SK-N-SH (cell line): ENCODE measurements around the gene RFPL1. TPM values are rescaled to one million over a fixed set of nuclear protein-coding genes. Genes with fewer than 3 reads are reported as not detected.

Source experiments
- CTCF ChIA-PET: fragments of 300-600, 350-600 bp; formaldehyde crosslinking; extraction: SDS; loops from one replicate; lab custom pipeline; 2021; lab: Yijun Ruan, JAX
- POLR2A ChIA-PET: fragments of 350-600 bp; sonication (Branson Sonifier 250); formaldehyde crosslinking; extraction: SDS; loops from one replicate; lab custom pipeline; 2020; ENCODE audit warnings: antibody characterized with exemption, inconsistent platforms; lab: Yijun Ruan, JAX
- DNase-seq: peaks from one replicate; pipeline ENCODE4 v3.0.0; 2012
- H2AFZ ChIP-seq: fragments of 200-600 bp; sonication (generic); 2 replicates; pipeline ENCODE4 v1.8.1; 2016; ENCODE audit warnings: antibody characterized with exemption, mild to moderate bottlenecking, low read depth
- H3F3A ChIP-seq: fragments of 200-600 bp; sonication (generic); replicated peaks from 2 replicates; pipeline ENCODE3; 2016; ENCODE audit warnings: antibody characterized with exemption, mild to moderate bottlenecking; ENCODE audit not compliant: insufficient read depth
- H3K27ac ChIP-seq, 2 experiments: fragments of 200-500 bp in 1 of 2; fragments of 200-600 bp in 1 of 2; sonication (Bioruptor generic) in 1 of 2; sonication (generic), shearing (Covaris generic) in 1 of 2; 2 replicates each; pipeline versions ENCODE4 v1.5.1 to v1.6.1; 2014 to 2016; ENCODE audit warnings: low read depth in 2 of 2, inconsistent platforms in 1 of 2, low read length in 1 of 2, mild to moderate bottlenecking in 1 of 2, mixed read lengths in 1 of 2
- H3K27me3 ChIP-seq: fragments of 200-600 bp; sonication (generic), shearing (Covaris generic); 2 replicates; pipeline ENCODE4 v1.6.1; 2016; ENCODE audit warnings: mixed run types; ENCODE audit not compliant: insufficient read depth
- H3K36me3 ChIP-seq, 2 experiments: fragments of 200-500 bp in 1 of 2; fragments of 200-600 bp in 1 of 2; sonication (Bioruptor generic) in 1 of 2; sonication (generic) in 1 of 2; replicated peaks in 1 of 2; 2 replicates each; pipeline versions ENCODE3 to v1.5.1; 2014 to 2016; ENCODE audit warnings: low read length in 1 of 2, mild to moderate bottlenecking in 1 of 2; ENCODE audit not compliant: insufficient read depth in 2 of 2, control insufficient read depth in 1 of 2
- H3K4me1 ChIP-seq, 2 experiments: fragments of 200-500 bp in 1 of 2; fragments of 200-600 bp in 1 of 2; sonication (Bioruptor generic) in 1 of 2; sonication (generic), shearing (Covaris generic) in 1 of 2; 2 replicates each; pipeline versions ENCODE4 v1.5.1 to v1.6.1; 2014 to 2016; ENCODE audit warnings: low read depth in 1 of 2, low read length in 1 of 2, mixed run types in 1 of 2; ENCODE audit not compliant: insufficient read depth in 2 of 2, control insufficient read depth in 1 of 2
- H3K4me2 ChIP-seq: fragments of 200-600 bp; sonication (generic), shearing (Covaris generic); 2 replicates; pipeline ENCODE4 v1.6.1; 2017; ENCODE audit warnings: mixed run types
- H3K4me3 ChIP-seq, 2 experiments: fragments of 200-500 bp in 1 of 2; fragments of 200-600 bp in 1 of 2; sonication (Bioruptor generic) in 1 of 2; sonication (generic), shearing (Covaris generic) in 1 of 2; 2 replicates each; pipeline versions ENCODE4 v1.5.1 to v1.8.1; 2014 to 2016; ENCODE audit warnings: low read depth in 2 of 2, inconsistent platforms in 1 of 2, low read length in 1 of 2, mild to moderate bottlenecking in 1 of 2, mixed read lengths in 1 of 2, moderate library complexity in 1 of 2
- H3K79me2 ChIP-seq: fragments of 200-600 bp; sonication (generic); 2 replicates; pipeline ENCODE4 v1.8.1; 2017; ENCODE audit warnings: mild to moderate bottlenecking; ENCODE audit not compliant: insufficient read depth
- H3K9ac ChIP-seq: fragments of 200-600 bp; sonication (generic); 2 replicates; pipeline ENCODE4 v1.6.1; 2017; ENCODE audit warnings: mixed run types
- H3K9me2 ChIP-seq: fragments of 200-600 bp; sonication (generic); 2 replicates; pipeline ENCODE4 v1.6.1; 2017; ENCODE audit warnings: mixed run types
- H3K9me3 ChIP-seq: fragments of 200-600 bp; sonication (generic); 2 replicates; pipeline ENCODE4 v1.6.1; 2017; ENCODE audit warnings: mixed run types, mild to moderate bottlenecking, moderate library complexity
- H4K20me1 ChIP-seq: fragments of 200-600 bp; sonication (generic); 2 replicates; pipeline ENCODE4 v1.6.1; 2017; ENCODE audit warnings: mild to moderate bottlenecking, mixed run types; ENCODE audit not compliant: insufficient read depth
- ELF1 ChIP-seq: IDR thresholded peaks from 2 replicates; pipeline ENCODE4 v1.4.0; 2012
- EZH2phosphoT487 ChIP-seq: fragments of 200-600 bp; sonication (generic); IDR thresholded peaks from 2 replicates; pipeline ENCODE4 v1.6.1; 2017; ENCODE audit warnings: low read depth, mixed run types, mild to moderate bottlenecking, antibody characterized with exemption, moderate library complexity, borderline replicate concordance
- FOXM1 ChIP-seq: IDR thresholded peaks from 2 replicates; pipeline ENCODE4 v1.4.0; 2012; ENCODE audit warnings: low read depth, mild to moderate bottlenecking
- MXI1 ChIP-seq: IDR thresholded peaks from 2 replicates; pipeline ENCODE4 v1.6.1; 2012; ENCODE audit warnings: mild to moderate bottlenecking, low read depth, low read length, improper control_type of control experiment
- NFIC ChIP-seq: IDR thresholded peaks from 2 replicates; pipeline ENCODE4 v1.4.0; 2012; ENCODE audit warnings: borderline replicate concordance
- RXRA ChIP-seq: IDR thresholded peaks from 2 replicates; pipeline ENCODE4 v1.4.0; 2012; ENCODE audit warnings: low read depth, mild to moderate bottlenecking, borderline replicate concordance
- SIN3A ChIP-seq: IDR thresholded peaks from 2 replicates; pipeline ENCODE4 v1.6.1; 2012; ENCODE audit warnings: low read depth, mild to moderate bottlenecking, low read length, moderate library complexity, borderline replicate concordance
- USF2 ChIP-seq: fragments of 150-350 bp; IDR thresholded peaks from 2 replicates; pipeline ENCODE4 v1.6.1; 2017; ENCODE audit warnings: antibody characterized with exemption, low read length, low read depth, borderline replicate concordance
- WGBS: methylation state at CpG from one replicate; pipeline ENCODE4 v1.1.6; 2017; ENCODE audit warnings: low lambda C conversion rate; 5-methylcytosine and 5-hydroxymethylcytosine counted together
- polyA plus RNA-seq, 3 experiments: library from polyadenylated mRNA; depleted of rRNA; stranded (reverse); fragments of >200 nt; gene quantifications; 2 replicates each; pipeline ENCODE4 v1.2.3, GENCODE V29; 2012
- TF ChIP-seq, protein P1 (sequence below): fragments of 200-600 bp; sonication (generic); IDR thresholded peaks from 2 replicates; pipeline ENCODE4 v1.6.1; 2017; ENCODE audit warnings: antibody characterized with exemption, mild to moderate bottlenecking, moderate library complexity
- TF ChIP-seq, protein P2 (sequence below): IDR thresholded peaks from 2 replicates; pipeline ENCODE4; 2012
- TF ChIP-seq, protein P3 (sequence below): IDR thresholded peaks from 2 replicates; pipeline ENCODE4 v1.4.0; 2012; ENCODE audit warnings: low read depth, borderline replicate concordance
- TF ChIP-seq, protein P4 (sequence below): IDR thresholded peaks from 2 replicates; pipeline ENCODE4 v1.6.1; 2012; ENCODE audit warnings: mild to moderate bottlenecking, low read depth, low read length, moderate library complexity

Gene RFPL1
- polyA plus RNA-seq, 1 of the 3 experiments (the other 2 are of a cell fraction) = not detected

GRCh38 chr22:29470159-29470855, 31.9 kb downstream of the RFPL1 start:
- H3K4me2 ChIP-seq = no peak overlapping the region
- no peaks in the 10 kb centered on the region for H3K9me3 ChIP-seq
- peak; percentile 70 for DNase-seq
- WGBS = 83% methylated on average over 30 of the region's 54 CpGs
- H4K20me1 ChIP-seq = no peaks in the 10 kb centered on the region
- no peak overlapping the region for H3K9ac ChIP-seq
- H3K9me2 ChIP-seq = no peaks in the 10 kb centered on the region
- no peak overlapping the region for H3K4me3 ChIP-seq
- no peaks in the 10 kb centered on the region for H3K4me1 ChIP-seq
- CTCF ChIA-PET = interaction anchor here (0.6 to 2.1 kb wide), 5 partner anchors 10 to 15 kb away, joined by 3 to 12 read pairs (median 3); no protein-coding TSS in a partner anchor
- no peaks in the 10 kb centered on the region for H3K36me3 ChIP-seq
- TF ChIP-seq FOXM1 (no peak), EZH2phosphoT487 (no peak)
- TF ChIP-seq, protein P1, sequence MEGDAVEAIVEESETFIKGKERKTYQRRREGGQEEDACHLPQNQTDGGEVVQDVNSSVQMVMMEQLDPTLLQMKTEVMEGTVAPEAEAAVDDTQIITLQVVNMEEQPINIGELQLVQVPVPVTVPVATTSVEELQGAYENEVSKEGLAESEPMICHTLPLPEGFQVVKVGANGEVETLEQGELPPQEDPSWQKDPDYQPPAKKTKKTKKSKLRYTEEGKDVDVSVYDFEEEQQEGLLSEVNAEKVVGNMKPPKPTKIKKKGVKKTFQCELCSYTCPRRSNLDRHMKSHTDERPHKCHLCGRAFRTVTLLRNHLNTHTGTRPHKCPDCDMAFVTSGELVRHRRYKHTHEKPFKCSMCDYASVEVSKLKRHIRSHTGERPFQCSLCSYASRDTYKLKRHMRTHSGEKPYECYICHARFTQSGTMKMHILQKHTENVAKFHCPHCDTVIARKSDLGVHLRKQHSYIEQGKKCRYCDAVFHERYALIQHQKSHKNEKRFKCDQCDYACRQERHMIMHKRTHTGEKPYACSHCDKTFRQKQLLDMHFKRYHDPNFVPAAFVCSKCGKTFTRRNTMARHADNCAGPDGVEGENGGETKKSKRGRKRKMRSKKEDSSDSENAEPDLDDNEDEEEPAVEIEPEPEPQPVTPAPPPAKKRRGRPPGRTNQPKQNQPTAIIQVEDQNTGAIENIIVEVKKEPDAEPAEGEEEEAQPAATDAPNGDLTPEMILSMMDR = peak; percentile 56
- no peak overlapping the region for H2AFZ ChIP-seq
- POLR2A ChIA-PET = interaction anchor here (1.5 kb wide), 1 partner anchor 10 kb away, joined by 5 read pairs; no protein-coding TSS in a partner anchor
- no peaks in the 10 kb centered on the region for H3K27me3 ChIP-seq
- no peak overlapping the region for H3K27ac ChIP-seq
- H3F3A ChIP-seq = no peaks in the 10 kb centered on the region
- no peaks in the 10 kb centered on the region for H3K79me2 ChIP-seq

GRCh38 chr22:29473001-29473400, 34.6 kb downstream of the RFPL1 start:
- Histone ChIP-seq H3K9ac (no peak overlapping the region), H3K27ac (no peak overlapping the region), H3K36me3 (no peaks in the 10 kb centered on the region), H3K4me2 (no peak overlapping the region), H2AFZ (no peak overlapping the region), H4K20me1 (0 out of 2 replicates have a peak, but pooled peaks cover 2% of the 10 kb centered on the region), H3K9me3 (no peaks in the 10 kb centered on the region), H3K79me2 (no peaks in the 10 kb centered on the region), H3K4me1 (peaks cover 0 to 6% of the 10 kb centered on the region in 2 experiments; a peak in 1 of 4 replicates), H3K9me2 (no peaks in the 10 kb centered on the region), H3K4me3 (no peak overlapping the region), H3K27me3 (no peaks in the 10 kb centered on the region), H3F3A (no peaks in the 10 kb centered on the region)
- TF ChIP-seq FOXM1 (no peak), MXI1 (no peak), RXRA (no peak), ELF1 (no peak), USF2 (no peak), SIN3A (no peak), NFIC (no peak)
- TF ChIP-seq, protein P2, sequence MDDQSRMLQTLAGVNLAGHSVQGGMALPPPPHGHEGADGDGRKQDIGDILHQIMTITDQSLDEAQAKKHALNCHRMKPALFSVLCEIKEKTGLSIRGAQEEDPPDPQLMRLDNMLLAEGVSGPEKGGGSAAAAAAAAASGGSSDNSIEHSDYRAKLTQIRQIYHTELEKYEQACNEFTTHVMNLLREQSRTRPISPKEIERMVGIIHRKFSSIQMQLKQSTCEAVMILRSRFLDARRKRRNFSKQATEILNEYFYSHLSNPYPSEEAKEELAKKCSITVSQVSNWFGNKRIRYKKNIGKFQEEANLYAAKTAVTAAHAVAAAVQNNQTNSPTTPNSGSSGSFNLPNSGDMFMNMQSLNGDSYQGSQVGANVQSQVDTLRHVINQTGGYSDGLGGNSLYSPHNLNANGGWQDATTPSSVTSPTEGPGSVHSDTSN = no peak
- TF ChIP-seq, protein P3, sequence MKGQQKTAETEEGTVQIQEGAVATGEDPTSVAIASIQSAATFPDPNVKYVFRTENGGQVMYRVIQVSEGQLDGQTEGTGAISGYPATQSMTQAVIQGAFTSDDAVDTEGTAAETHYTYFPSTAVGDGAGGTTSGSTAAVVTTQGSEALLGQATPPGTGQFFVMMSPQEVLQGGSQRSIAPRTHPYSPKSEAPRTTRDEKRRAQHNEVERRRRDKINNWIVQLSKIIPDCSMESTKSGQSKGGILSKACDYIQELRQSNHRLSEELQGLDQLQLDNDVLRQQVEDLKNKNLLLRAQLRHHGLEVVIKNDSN = no peak
- TF ChIP-seq, protein P1 = no peak
- TF ChIP-seq, protein P4, sequence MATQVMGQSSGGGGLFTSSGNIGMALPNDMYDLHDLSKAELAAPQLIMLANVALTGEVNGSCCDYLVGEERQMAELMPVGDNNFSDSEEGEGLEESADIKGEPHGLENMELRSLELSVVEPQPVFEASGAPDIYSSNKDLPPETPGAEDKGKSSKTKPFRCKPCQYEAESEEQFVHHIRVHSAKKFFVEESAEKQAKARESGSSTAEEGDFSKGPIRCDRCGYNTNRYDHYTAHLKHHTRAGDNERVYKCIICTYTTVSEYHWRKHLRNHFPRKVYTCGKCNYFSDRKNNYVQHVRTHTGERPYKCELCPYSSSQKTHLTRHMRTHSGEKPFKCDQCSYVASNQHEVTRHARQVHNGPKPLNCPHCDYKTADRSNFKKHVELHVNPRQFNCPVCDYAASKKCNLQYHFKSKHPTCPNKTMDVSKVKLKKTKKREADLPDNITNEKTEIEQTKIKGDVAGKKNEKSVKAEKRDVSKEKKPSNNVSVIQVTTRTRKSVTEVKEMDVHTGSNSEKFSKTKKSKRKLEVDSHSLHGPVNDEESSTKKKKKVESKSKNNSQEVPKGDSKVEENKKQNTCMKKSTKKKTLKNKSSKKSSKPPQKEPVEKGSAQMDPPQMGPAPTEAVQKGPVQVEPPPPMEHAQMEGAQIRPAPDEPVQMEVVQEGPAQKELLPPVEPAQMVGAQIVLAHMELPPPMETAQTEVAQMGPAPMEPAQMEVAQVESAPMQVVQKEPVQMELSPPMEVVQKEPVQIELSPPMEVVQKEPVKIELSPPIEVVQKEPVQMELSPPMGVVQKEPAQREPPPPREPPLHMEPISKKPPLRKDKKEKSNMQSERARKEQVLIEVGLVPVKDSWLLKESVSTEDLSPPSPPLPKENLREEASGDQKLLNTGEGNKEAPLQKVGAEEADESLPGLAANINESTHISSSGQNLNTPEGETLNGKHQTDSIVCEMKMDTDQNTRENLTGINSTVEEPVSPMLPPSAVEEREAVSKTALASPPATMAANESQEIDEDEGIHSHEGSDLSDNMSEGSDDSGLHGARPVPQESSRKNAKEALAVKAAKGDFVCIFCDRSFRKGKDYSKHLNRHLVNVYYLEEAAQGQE = no peak
- WGBS = 61% methylated on average over 5 of the region's 5 CpGs
- no peak for DNase-seq
- POLR2A ChIA-PET = no interaction called here
- CTCF ChIA-PET = no interaction called here
